ENCODE measurements around the gene TSPAN5.
"Not testable (repeated sequence)": the region's sequence is repeated elsewhere in the genome, so short reads cannot be mapped to it uniquely, and the experiment has no call there.

Gene TSPAN5

GRCh38 chr4:98658287-98659105 is at the start of gene TSPAN5:
Gene TSPAN5, minus strand, starts transcription at chr4:98658611.
- intact Hi-C loops (cut with DNase I) = loop anchor here (5.0 to 10.0 kb wide), 2 partner anchors 74 to 269 kb away; partner anchors contain the start of gene EIF4E
- DNase-seq = peak; percentile 32 to 94 (median 86)

- intact Hi-C loops (cut with DNase I) = no loop called here
- no peak for DNase-seq
Measured at GRCh38 chr4:98706935-98707334, 48.5 kb upstream of the TSPAN5 start.

- intact Hi-C loops (cut with DNase I) = no loop called here
- no peak for DNase-seq
Measured at GRCh38 chr4:98706200-98706813, 47.9 kb upstream of the TSPAN5 start.

GRCh38 chr4:98705586-98705985 is 47.2 kb upstream of the TSPAN5 start:
- DNase-seq; intact Hi-C loops (cut with DNase I): not testable (repeated sequence)

GRCh38 chr4:98700656-98701055 is 42.2 kb upstream of the TSPAN5 start:
- DNase-seq = no peak
- intact Hi-C loops (cut with DNase I) = no loop called here

GRCh38 chr4:98694076-98694475 is 35.7 kb upstream of the TSPAN5 start:
- DNase-seq = no peak
- intact Hi-C loops (cut with DNase I) = no loop called here

GRCh38 chr4:98692411-98692810 is 34.0 kb upstream of the TSPAN5 start:
- intact Hi-C loops (cut with DNase I) = no loop called here
- no peak for DNase-seq

- intact Hi-C loops (cut with DNase I) = no loop called here
Measured at GRCh38 chr4:98691588-98691987, 33.2 kb upstream of the TSPAN5 start.

GRCh38 chr4:98689507-98690174 is 31.2 kb upstream of the TSPAN5 start:
- intact Hi-C loops (cut with DNase I) = no loop called here
- no peak for DNase-seq

More at GRCh38 chr4:98691588-98691987, 33.2 kb upstream of the TSPAN5 start:
- no peak for DNase-seq

- intact Hi-C loops (cut with DNase I) = no loop called here
Measured at GRCh38 chr4:98688411-98689290, 30.2 kb upstream of the TSPAN5 start.

GRCh38 chr4:98687876-98688275 is 29.5 kb upstream of the TSPAN5 start:
- intact Hi-C loops (cut with DNase I) = no loop called here
- no peak for DNase-seq

More at GRCh38 chr4:98688411-98689290, 30.2 kb upstream of the TSPAN5 start:
- DNase-seq = no peak

- no peak for DNase-seq
- intact Hi-C loops (cut with DNase I) = no loop called here
Measured at GRCh38 chr4:98686847-98687246, 28.4 kb upstream of the TSPAN5 start.

GRCh38 chr4:98686043-98686707 is 27.8 kb upstream of the TSPAN5 start:
- intact Hi-C loops (cut with DNase I) = no loop called here
- DNase-seq = no peak

GRCh38 chr4:98685225-98686042 is 27.0 kb upstream of the TSPAN5 start:
- no peak for DNase-seq
- intact Hi-C loops (cut with DNase I) = no loop called here

GRCh38 chr4:98682719-98683118 is 24.3 kb upstream of the TSPAN5 start:
- no peak for DNase-seq
- intact Hi-C loops (cut with DNase I) = no loop called here

- DNase-seq = no peak
- intact Hi-C loops (cut with DNase I) = no loop called here
Measured at GRCh38 chr4:98680806-98681205, 22.4 kb upstream of the TSPAN5 start.

GRCh38 chr4:98679738-98680137 is 21.3 kb upstream of the TSPAN5 start:
- no peak for DNase-seq
- intact Hi-C loops (cut with DNase I) = no loop called here

GRCh38 chr4:98677799-98678198 is 19.4 kb upstream of the TSPAN5 start:
- no peak for DNase-seq
- intact Hi-C loops (cut with DNase I) = no loop called here
